HG02571 (cell line): Measurements from ENCODE around the gene CD180.
A peak's percentile ranks its signal among the peaks of the same experiment; 100 is the strongest.

Source experiments
- ATAC-seq: cut with Tn5 transposase; IDR thresholded peaks from one replicate; pipeline ENCODE4 v1.9.1; 2021; ENCODE audit warnings: mild to moderate bottlenecking, moderate library complexity; ENCODE audit not compliant: unreplicated experiment

Gene CD180

GRCh38 chr5:67163231-67163756, 33.3 kb downstream of the CD180 start:
- no peak for ATAC-seq

GRCh38 chr5:67161767-67162166, 34.8 kb downstream of the CD180 start:
- ATAC-seq, result no peak

GRCh38 chr5:67160985-67161384, 35.6 kb downstream of the CD180 start:
- ATAC-seq, result no peak

GRCh38 chr5:67160272-67160671, 36.3 kb downstream of the CD180 start:
- ATAC-seq, result no peak

- peak; percentile 62 for ATAC-seq
These were observed 39.5 kb downstream of the CD180 start for GRCh38 chr5:67156976-67157583.

- ATAC-seq, result no peak
These were observed 41.9 kb downstream of the CD180 start for GRCh38 chr5:67154556-67155206.

GRCh38 chr5:67153292-67153691, 43.3 kb downstream of the CD180 start:
- ATAC-seq, result no peak

GRCh38 chr5:67152400-67152799, 44.2 kb downstream of the CD180 start:
- no peak for ATAC-seq

GRCh38 chr5:67149951-67150523, 46.6 kb downstream of the CD180 start:
- no peak for ATAC-seq

- no peak for ATAC-seq
These were observed 47.3 kb downstream of the CD180 start for GRCh38 chr5:67149057-67149950.

- ATAC-seq, result no peak
These were observed 48.8 kb downstream of the CD180 start for GRCh38 chr5:67147760-67148159.

GRCh38 chr5:67146981-67147380, 49.6 kb downstream of the CD180 start:
- ATAC-seq, result no peak

GRCh38 chr5:67146574-67146973, 50.0 kb downstream of the CD180 start:
- ATAC-seq, result no peak

- no peak for ATAC-seq
These were observed 52.4 kb downstream of the CD180 start for GRCh38 chr5:67144183-67144639.

- ATAC-seq, result no peak
These were observed 53.0 kb downstream of the CD180 start for GRCh38 chr5:67143549-67143948.

- ATAC-seq, result no peak
These were observed 53.8 kb downstream of the CD180 start for GRCh38 chr5:67142816-67143215.

- ATAC-seq, result no peak
These were observed 55.0 kb downstream of the CD180 start for GRCh38 chr5:67141644-67142043.

- ATAC-seq, result no peak
These were observed 56.2 kb downstream of the CD180 start for GRCh38 chr5:67140413-67140812.

- ATAC-seq, result no peak
These were observed 57.6 kb downstream of the CD180 start for GRCh38 chr5:67139030-67139429.

- no peak for ATAC-seq
These were observed 61.1 kb downstream of the CD180 start for GRCh38 chr5:67135381-67135984.

GRCh38 chr5:67133776-67134175, 62.8 kb downstream of the CD180 start:
- no peak for ATAC-seq
